Astrocyte (in vitro differentiated cells and primary cell): ENCODE measurements around the gene CES1.

ENCODE experiments used
- CTCF ChIP-seq: IDR thresholded peaks from 2 replicates; pipeline ENCODE4 v1.5.1; 2011; ENCODE audit warnings: low read depth, mild to moderate bottlenecking, inconsistent platforms, low read length, moderate library complexity; ENCODE audit not compliant: insufficient read depth
- EZH2 ChIP-seq: IDR thresholded peaks from 2 replicates; pipeline ENCODE4 v1.6.1; 2012; ENCODE audit warnings: mild to moderate bottlenecking, low read length, inconsistent platforms; ENCODE audit not compliant: insufficient read depth

DNA sequence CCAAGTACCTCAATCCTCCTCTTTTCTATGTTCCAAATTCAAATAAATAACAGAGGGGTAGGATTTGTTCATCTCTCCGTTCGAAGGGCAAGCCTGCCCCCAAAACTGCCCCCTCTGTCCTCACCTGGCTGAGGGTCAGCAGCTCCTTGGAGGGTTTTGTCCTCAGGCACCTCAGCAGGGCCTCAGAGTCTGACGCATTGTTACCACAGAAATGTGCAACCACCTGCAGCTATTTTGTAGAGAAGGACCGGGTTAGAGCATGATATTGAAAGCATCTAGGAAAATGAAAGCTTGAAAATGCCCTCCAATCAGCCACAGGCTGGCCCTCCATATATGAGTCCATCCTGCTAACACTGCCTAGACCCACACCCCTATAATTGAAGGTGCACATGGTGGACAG is 28.4 kb upstream of the CES1 start:
- TF ChIP-seq CTCF (no peak), EZH2 (no peak)
